Esophagus muscularis mucosa (tissue), 4 donors: ENCODE results near the gene C10orf53. TPM values are rescaled to one million over a fixed set of nuclear protein-coding genes. Genes with fewer than 3 reads are reported as not detected.

Source experiments
- DNase-seq: peaks from one replicate; pipeline ENCODE4 v3.0.0-alpha.2; 2017; ENCODE audit errors: extremely low spot score
- H3K27ac ChIP-seq, 4 donors: fragments of 200-600 bp; sonication (generic); replicated peaks in 1 of 4; 1 replicate in 3 of 4; 2 replicates in 1 of 4; pipeline ENCODE4 v1.5.1; 2016 to 2019; ENCODE audit warnings: mild to moderate bottlenecking in 1 of 4
- H3K27me3 ChIP-seq, 4 donors: fragments of 200-600 bp; sonication (generic); one replicate each; pipeline versions ENCODE4 v1.5.1 to v1.6.0; 2016 to 2019
- H3K36me3 ChIP-seq, 4 donors: fragments of 200-600 bp; sonication (generic); one replicate each; pipeline ENCODE4 v1.5.1; 2016 to 2019
- H3K4me1 ChIP-seq, 4 donors: fragments of 200-600 bp; sonication (generic); one replicate each; pipeline ENCODE4 v1.5.1; 2016 to 2019
- H3K4me3 ChIP-seq, 4 donors: fragments of 200-600 bp; sonication (generic); 1 replicate in 2 of 4; 2 replicates in 2 of 4; pipeline ENCODE4 v1.5.1; 2016 to 2019; ENCODE audit warnings: mild to moderate bottlenecking in 4 of 4, moderate library complexity in 1 of 4
- H3K9me3 ChIP-seq, 4 donors: fragments of 200-600 bp; sonication (generic); 1 replicate in 3 of 4; 2 replicates in 1 of 4; pipeline ENCODE4 v1.5.1; 2016 to 2019
- EP300 ChIP-seq: sonication (generic); formaldehyde crosslinking; IDR thresholded peaks from one replicate; pipeline ENCODE4 v1.6.1; 2017; ENCODE audit warnings: antibody characterized with exemption
- POLR2A ChIP-seq: fragments of 450-650 bp; IDR thresholded peaks from one replicate; pipeline ENCODE4 v1.6.1; 2017; ENCODE audit warnings: antibody characterized with exemption, moderate library complexity, mild to moderate bottlenecking, low read depth
- POLR2AphosphoS5 ChIP-seq, 2 donors: sonication (generic); formaldehyde crosslinking; IDR thresholded peaks; one replicate each; pipeline ENCODE4 v1.6.1; 2017; ENCODE audit warnings: antibody characterized with exemption in 2 of 2
- WGBS: methylation state at CpG from one replicate; pipeline ENCODE4 v1.1.5; 2018; 5-methylcytosine and 5-hydroxymethylcytosine counted together
- intact Hi-C: fragments of 100-400 bp; cut with DNase I; formaldehyde crosslinking; loops from one replicate; pipeline ENCODE4 v1.15.1; 2023
- total RNA-seq, 4 donors: library from RNA; depleted of rRNA; stranded (reverse); fragments of >200 nt; gene quantifications; one replicate each; pipeline versions ENCODE4 v1.1.0 to v1.2.1, GENCODE V29; 2016
- TF ChIP-seq, protein P1 (sequence below), 3 experiments: fragments of 200-600 bp in 2 of 3; fragments of 450-650 bp in 1 of 3; sonication (generic) in 2 of 3; IDR thresholded peaks; one replicate each; pipeline ENCODE4 v1.5.1; 2017 to 2019; ENCODE audit warnings: antibody characterized with exemption in 3 of 3, mild to moderate bottlenecking in 2 of 3, moderate library complexity in 1 of 3

C10orf53 gene
- total RNA-seq, 4 donors from 2014 or later: not detected

DNA sequence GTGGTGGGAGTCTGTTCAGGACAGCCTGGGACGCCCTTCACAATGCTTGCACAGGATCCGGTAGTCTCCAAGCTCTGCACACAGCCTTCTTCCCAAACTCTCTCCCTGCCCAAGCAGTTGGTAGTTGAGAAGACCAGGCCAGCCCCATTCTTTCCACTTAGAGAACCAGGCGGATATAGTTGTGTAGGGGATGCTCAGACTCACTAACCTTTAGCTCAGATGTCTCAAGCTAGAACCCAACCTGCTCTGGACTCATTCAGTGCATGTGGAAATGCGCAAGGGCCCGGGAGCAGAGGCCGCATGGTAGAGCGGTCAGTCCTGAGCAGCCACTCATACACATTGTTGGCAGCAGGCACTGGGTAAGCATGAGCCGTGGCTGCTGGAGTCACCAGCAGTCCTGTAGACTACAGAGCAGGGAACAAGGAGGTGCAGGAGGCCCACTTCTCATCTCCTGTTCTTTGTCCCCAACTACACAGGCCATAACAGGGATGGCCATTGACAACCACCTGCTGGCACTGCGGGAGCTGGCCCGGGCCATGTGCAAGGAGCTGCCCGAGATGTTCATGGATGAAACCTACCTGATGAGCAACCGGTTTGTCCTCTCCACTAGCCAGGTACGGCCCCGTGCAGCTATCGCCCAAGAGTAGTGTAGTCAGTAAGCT, 17.2 kb upstream of the C10orf53 start:
- peak; percentile 88 for DNase-seq
- TF ChIP-seq POLR2AphosphoS5 (IDR thresholded peaks at IDR 0.05): no peak
- TF ChIP-seq, protein P1, sequence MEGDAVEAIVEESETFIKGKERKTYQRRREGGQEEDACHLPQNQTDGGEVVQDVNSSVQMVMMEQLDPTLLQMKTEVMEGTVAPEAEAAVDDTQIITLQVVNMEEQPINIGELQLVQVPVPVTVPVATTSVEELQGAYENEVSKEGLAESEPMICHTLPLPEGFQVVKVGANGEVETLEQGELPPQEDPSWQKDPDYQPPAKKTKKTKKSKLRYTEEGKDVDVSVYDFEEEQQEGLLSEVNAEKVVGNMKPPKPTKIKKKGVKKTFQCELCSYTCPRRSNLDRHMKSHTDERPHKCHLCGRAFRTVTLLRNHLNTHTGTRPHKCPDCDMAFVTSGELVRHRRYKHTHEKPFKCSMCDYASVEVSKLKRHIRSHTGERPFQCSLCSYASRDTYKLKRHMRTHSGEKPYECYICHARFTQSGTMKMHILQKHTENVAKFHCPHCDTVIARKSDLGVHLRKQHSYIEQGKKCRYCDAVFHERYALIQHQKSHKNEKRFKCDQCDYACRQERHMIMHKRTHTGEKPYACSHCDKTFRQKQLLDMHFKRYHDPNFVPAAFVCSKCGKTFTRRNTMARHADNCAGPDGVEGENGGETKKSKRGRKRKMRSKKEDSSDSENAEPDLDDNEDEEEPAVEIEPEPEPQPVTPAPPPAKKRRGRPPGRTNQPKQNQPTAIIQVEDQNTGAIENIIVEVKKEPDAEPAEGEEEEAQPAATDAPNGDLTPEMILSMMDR (IDR thresholded peaks at IDR 0.05): no peak
- no peak for TF ChIP-seq POLR2A
- no peak for TF ChIP-seq EP300
- WGBS: 91% methylated on average over 11 of the region's 15 CpGs
- Histone ChIP-seq H3K9me3 (peaks cover 0 to 21% (median 10%) of the 10 kb centered on the region in 4 donors), H3K4me3 (no peak overlapping the region), H3K27me3 (peaks cover 0 to 9% (median 0%) of the 10 kb centered on the region in 4 donors), H3K4me1 (no peaks in the 10 kb centered on the region), H3K27ac (no peak overlapping the region), H3K36me3 (no peaks in the 10 kb centered on the region)
- intact Hi-C loops: no loop called here

DNA sequence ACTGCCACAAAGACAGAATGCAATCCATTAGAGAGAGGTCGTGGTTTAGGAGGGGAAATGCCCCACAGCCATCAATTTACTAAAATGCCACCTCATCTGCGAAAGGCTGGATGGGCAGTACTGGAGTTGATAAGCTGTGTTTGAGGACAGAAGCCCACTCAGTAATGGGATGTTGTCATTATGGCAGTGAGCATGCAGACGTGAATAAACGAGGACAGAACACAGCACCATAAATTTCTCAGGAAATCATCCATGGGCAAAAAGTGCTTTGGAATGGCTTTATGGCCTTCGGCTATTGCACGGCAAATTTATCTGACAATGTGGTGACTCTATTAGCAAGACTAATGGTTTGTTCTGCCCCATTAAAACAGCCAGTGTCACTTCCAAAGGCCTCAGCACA, 15.9 kb upstream of the C10orf53 start:
- Histone ChIP-seq H3K36me3 (no peaks in the 10 kb centered on the region), H3K9me3 (peaks cover 0 to 12% (median 9%) of the 10 kb centered on the region in 4 donors), H3K27ac (no peak overlapping the region), H3K4me3 (no peak overlapping the region), H3K4me1 (no peaks in the 10 kb centered on the region), H3K27me3 (peaks cover 0 to 9% (median 0%) of the 10 kb centered on the region in 4 donors)
- intact Hi-C loops: no loop called here
- 86% methylated on average over 5 of the region's 6 CpGs for WGBS
- TF ChIP-seq POLR2AphosphoS5 (IDR thresholded peaks at IDR 0.05): no peak
- TF ChIP-seq EP300: no peak
- TF ChIP-seq, protein P1 (IDR thresholded peaks at IDR 0.05): no peak
- no peak for TF ChIP-seq POLR2A
- peak; percentile 83 for DNase-seq

DNA sequence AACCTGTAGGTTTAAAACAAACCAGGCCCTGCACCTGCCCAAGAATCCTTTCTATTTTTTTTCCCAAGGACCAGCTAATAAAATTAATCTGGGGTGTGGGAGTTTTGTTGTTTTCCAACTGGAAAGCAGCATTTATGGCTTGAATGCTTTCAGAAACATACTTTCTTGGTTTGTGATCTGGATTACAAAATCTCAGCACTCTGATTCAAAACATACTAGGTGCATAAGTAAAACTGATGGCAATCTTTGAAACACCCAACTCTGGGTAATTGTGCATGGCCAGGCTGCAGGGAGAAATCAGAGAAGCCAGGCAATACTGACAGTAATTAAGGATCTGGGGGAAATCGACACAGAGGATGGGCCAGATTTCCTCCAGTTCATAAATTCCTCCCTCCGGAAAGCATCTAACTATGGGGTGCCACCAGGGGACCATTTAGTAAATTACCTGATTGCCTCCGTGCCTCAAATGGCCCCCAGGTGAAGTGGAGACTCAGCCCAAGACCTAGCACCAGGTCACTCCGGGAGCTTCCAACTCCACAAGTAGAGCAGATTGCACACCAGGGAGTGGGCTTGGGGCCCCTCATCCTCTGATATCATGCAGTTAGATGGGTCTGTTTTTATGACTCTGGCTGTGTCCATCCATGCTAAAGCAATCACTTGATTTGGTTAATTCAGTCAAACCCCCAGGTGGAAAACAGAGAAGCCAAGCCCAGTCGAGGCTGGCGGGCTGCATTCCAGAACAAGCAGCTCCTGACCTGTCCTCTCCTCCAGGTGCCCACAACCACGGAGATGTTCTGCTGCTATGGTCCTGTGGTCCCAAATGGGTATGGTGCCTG, 15.2 kb upstream of the C10orf53 start:
- Histone ChIP-seq H3K27ac (no peak overlapping the region), H3K4me3 (no peak overlapping the region), H3K36me3 (no peaks in the 10 kb centered on the region), H3K4me1 (no peaks in the 10 kb centered on the region), H3K27me3 (peaks cover 0 to 9% (median 0%) of the 10 kb centered on the region in 4 donors), H3K9me3 (peaks cover 0 to 9% (median 5%) of the 10 kb centered on the region in 4 donors)
- peak; percentile 90 for DNase-seq
- TF ChIP-seq POLR2A (no peak), EP300 (no peak), POLR2AphosphoS5 (IDR thresholded peaks at IDR 0.05) (no peak)
- TF ChIP-seq, protein P1 (IDR thresholded peaks at IDR 0.05): no peak
- 80% methylated on average over 7 of the region's 7 CpGs for WGBS
- intact Hi-C loops: no loop called here

DNA sequence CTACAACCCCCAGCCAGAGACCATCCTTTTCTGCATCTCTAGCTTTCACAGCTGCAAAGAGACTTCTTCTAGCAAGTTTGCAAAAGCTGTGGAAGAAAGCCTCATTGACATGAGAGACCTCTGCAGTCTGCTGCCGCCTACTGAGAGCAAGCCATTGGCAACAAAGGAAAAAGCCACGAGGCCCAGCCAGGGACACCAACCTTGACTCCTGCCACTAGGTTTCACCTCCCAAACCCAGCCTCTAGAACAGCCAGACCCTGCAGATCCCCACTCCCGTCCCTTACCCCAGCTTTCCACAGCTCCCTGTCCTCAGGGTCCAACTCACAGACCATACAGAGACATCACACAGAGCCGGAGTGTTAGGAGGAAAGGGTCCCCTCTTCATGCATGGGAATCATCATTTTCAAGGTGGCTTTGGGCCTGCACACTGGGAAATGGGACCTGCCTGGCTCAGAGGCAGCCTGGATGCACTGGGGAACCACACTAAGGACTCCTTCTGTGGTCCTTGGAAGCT, 14.6 kb upstream of the C10orf53 start:
- Histone ChIP-seq H3K4me1 (no peaks in the 10 kb centered on the region), H3K27ac (no peak overlapping the region), H3K27me3 (peaks cover 0 to 9% (median 0%) of the 10 kb centered on the region in 4 donors), H3K9me3 (peaks cover 0 to 2% (median under 1%) of the 10 kb centered on the region in 4 donors), H3K4me3 (no peak overlapping the region), H3K36me3 (no peaks in the 10 kb centered on the region)
- 90% methylated on average over 2 of the region's 4 CpGs for WGBS
- DNase-seq: peak; percentile 90
- intact Hi-C loops: no loop called here
- TF ChIP-seq POLR2AphosphoS5 (IDR thresholded peaks at IDR 0.05) (no peak), EP300 (no peak), POLR2A (no peak)
- TF ChIP-seq, protein P1 (IDR thresholded peaks at IDR 0.05): no peak
